Peyer's patch (tissue), 4 donors: Measurements from ENCODE around the gene IGFBP5.

ENCODE experiments used
- CTCF ChIP-seq, 6 experiments: fragments of 450-650 bp in 4 of 6; fragments of 200-600 bp in 2 of 6; sonication (generic) in 1 of 6; IDR thresholded peaks; one replicate each; pipeline ENCODE4 v1.5.1; 2017 to 2019; ENCODE audit warnings: antibody characterized with exemption in 6 of 6, mild to moderate bottlenecking in 3 of 6, moderate library complexity in 1 of 6
- POLR2A ChIP-seq, 2 donors: fragments of 450-650 bp; IDR thresholded peaks; one replicate each; pipeline ENCODE4 v1.5.1; 2017; ENCODE audit warnings: antibody characterized with exemption in 2 of 2, mild to moderate bottlenecking in 2 of 2, moderate library complexity in 2 of 2

- TF ChIP-seq CTCF (IDR thresholded peaks at IDR 0.05) = no peak
- no peak for TF ChIP-seq POLR2A (IDR thresholded peaks at IDR 0.05)
Measured at GRCh38 chr2:216680951-216681629, 14.3 kb downstream of the IGFBP5 start.
